Measurements from ENCODE around the gene TGM6. TPM values are rescaled to one million over a fixed set of nuclear protein-coding genes. Genes with fewer than 3 reads are reported as not detected.

The TGM6 gene
- total RNA-seq, 1 experiment from 2014 or later: not detected

GRCh38 chr20:2403291-2404052 is 22.8 kb downstream of the TGM6 start:
- no peak overlapping the region for H2BK20ac ChIP-seq (ENCODE audit: low read depth, low read length, poor library complexity, severe bottlenecking)
- H3K9ac ChIP-seq (ENCODE audit: extremely low read depth, insufficient read length, low read length): no peak overlapping the region
- no peak overlapping the region for H3K56ac ChIP-seq (ENCODE audit: insufficient read length, low read depth, low read length)
- H4K20me1 ChIP-seq (ENCODE audit: control insufficient read depth, insufficient read depth, insufficient read length): no peaks in the 10 kb centered on the region
- H3K27me3 ChIP-seq (ENCODE audit: insufficient read depth, low read length): no peaks in the 10 kb centered on the region
- no peak overlapping the region for H4K91ac ChIP-seq (ENCODE audit: insufficient read length, low read depth, low read length)
- H2BK5ac ChIP-seq (ENCODE audit: insufficient read length, low read length): no peak overlapping the region
- H3T11ph ChIP-seq (ENCODE audit: low read length): no peak overlapping the region
- H3K18ac ChIP-seq (ENCODE audit: insufficient read length, low read depth, low read length): no peak overlapping the region
- DNase-seq: no peak
- H3K23me2 ChIP-seq (ENCODE audit: insufficient read length, low read depth, low read length, poor library complexity, severe bottlenecking): no peaks in the 10 kb centered on the region
- H3K4ac ChIP-seq (ENCODE audit: low read depth, low read length): no peak overlapping the region
- no peak overlapping the region for H2AK5ac ChIP-seq (ENCODE audit: insufficient read length, low read length)
- no peaks in the 10 kb centered on the region for H3K79me2 ChIP-seq (ENCODE audit: insufficient read depth, low read length)
- H2BK120ac ChIP-seq (ENCODE audit: low read depth, low read length, poor library complexity, severe bottlenecking): no peak overlapping the region
- Mint-ChIP-seq H3K27ac (peak overlapping the region in 1 of 3 experiments; percentile 62; a peak in 1 of 7 replicates), H3K4me1 (peaks cover 12 to 17% of the 10 kb centered on the region in 2 experiments), H3K9me3 (peaks cover 7 to 8% of the 10 kb centered on the region in 2 experiments; a peak in 4 of 5 replicates), H3K4me3 (no peak overlapping the region), H3K36me3 (ENCODE audit: insufficient read depth in 1 of 3, low read depth in 3 of 3) (peaks cover 0 to 4% (median 0%) of the 10 kb centered on the region in 3 experiments; a peak in 1 of 7 replicates), H3K27me3 (ENCODE audit: low read depth) (peaks cover 2% of the 10 kb centered on the region; the same call in 1 of the 2 replicates)
- H2AFZ ChIP-seq (ENCODE audit: low read length): no peak overlapping the region
- no peaks in the 10 kb centered on the region for H3K9me3 ChIP-seq (ENCODE audit: control insufficient read depth, low read depth, low read length)
- TF ChIP-seq, protein P1, sequence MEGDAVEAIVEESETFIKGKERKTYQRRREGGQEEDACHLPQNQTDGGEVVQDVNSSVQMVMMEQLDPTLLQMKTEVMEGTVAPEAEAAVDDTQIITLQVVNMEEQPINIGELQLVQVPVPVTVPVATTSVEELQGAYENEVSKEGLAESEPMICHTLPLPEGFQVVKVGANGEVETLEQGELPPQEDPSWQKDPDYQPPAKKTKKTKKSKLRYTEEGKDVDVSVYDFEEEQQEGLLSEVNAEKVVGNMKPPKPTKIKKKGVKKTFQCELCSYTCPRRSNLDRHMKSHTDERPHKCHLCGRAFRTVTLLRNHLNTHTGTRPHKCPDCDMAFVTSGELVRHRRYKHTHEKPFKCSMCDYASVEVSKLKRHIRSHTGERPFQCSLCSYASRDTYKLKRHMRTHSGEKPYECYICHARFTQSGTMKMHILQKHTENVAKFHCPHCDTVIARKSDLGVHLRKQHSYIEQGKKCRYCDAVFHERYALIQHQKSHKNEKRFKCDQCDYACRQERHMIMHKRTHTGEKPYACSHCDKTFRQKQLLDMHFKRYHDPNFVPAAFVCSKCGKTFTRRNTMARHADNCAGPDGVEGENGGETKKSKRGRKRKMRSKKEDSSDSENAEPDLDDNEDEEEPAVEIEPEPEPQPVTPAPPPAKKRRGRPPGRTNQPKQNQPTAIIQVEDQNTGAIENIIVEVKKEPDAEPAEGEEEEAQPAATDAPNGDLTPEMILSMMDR (conservative IDR thresholded peaks at IDR 0.05): no peak
- WGBS (ENCODE audit: extremely low coverage, insufficient read length, low lambda C conversion rate): no CpG with 5 or more reads among the region's 24 CpGs
- no peak overlapping the region for H3K27ac ChIP-seq (ENCODE audit: insufficient read length, low read depth, low read length)
- no peak overlapping the region for H3K14ac ChIP-seq (ENCODE audit: insufficient read depth, low read length)
- H2BK15ac ChIP-seq (ENCODE audit: low read depth, low read length): no peak overlapping the region
- H3K4me1 ChIP-seq (ENCODE audit: insufficient read depth, low read length): no peaks in the 10 kb centered on the region
- H4K8ac ChIP-seq (replicated peaks; ENCODE audit: insufficient read length, low read depth, low read length): no peak overlapping the region
- H3K79me1 ChIP-seq (ENCODE audit: insufficient read depth, low read depth, low read length, poor library complexity, severe bottlenecking): no peaks in the 10 kb centered on the region
- no peak overlapping the region for H3K23ac ChIP-seq (ENCODE audit: insufficient read length, low read depth, low read length)
- no peak overlapping the region for H2BK12ac ChIP-seq (ENCODE audit: insufficient read length, low read depth, low read length)
- no peak overlapping the region for H3K4me2 ChIP-seq (ENCODE audit: insufficient read depth, insufficient read length, low read length)
- H4K5ac ChIP-seq (ENCODE audit: insufficient read length, low read depth, low read length): no peak overlapping the region

Data from H9 (cell line).